NB4 (cell line): ENCODE data around the gene CLPTM1L.

Source experiments
- CTCF ChIP-seq: IDR thresholded peaks from one replicate; pipeline ENCODE4 v1.5.1; 2012; ENCODE audit warnings: low read depth, low read length
- MAX ChIP-seq: IDR thresholded peaks from 2 replicates; pipeline ENCODE4 v1.6.1; 2011; ENCODE audit warnings: low read depth, low read length
- POLR2A ChIP-seq: IDR thresholded peaks from 2 replicates; pipeline ENCODE4 v1.6.1; 2011; ENCODE audit warnings: mild to moderate bottlenecking; ENCODE audit not compliant: insufficient read length; ENCODE audit errors: extremely low read depth

- TF ChIP-seq CTCF (no peak), POLR2A (no peak), MAX (no peak)
These were observed 683 bp downstream of the CLPTM1L start for GRCh38 chr5:1343931-1344901.
